CD4-positive, alpha-beta T cell treated with Interleukin-17A for 1 hour (primary cell): ENCODE data around the gene OR5AR1.
"Not testable (repeated sequence)": the region's sequence is repeated elsewhere in the genome, so short reads cannot be mapped to it uniquely, and the experiment has no call there.

Source experiments
- DNase-seq: peaks from one replicate; pipeline ENCODE4 v3.0.0-alpha.2; 2020

The OR5AR1 gene

DNA sequence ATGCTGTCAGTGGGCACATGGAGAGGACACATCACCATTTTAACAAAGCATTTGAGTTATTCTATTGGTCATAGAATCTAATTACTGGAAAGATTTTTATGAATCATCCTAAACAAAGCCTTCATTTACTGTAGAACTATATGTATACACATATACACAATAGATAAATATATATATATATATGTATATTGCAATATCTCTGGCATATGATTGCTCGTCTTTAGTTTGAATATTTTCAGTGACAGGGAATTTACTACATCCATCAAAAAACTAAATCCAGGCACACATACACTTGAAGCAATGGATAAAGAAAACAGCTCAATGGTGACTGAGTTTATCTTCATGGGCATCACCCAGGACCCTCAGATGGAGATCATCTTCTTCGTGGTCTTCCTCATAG is at the start of gene OR5AR1:
OR5AR1 (plus strand) TSS at position 301 of the 400 bp plus-strand sequence; CDS start at position 301, 0 bp downstream.
- DNase-seq = no peak

DNA sequence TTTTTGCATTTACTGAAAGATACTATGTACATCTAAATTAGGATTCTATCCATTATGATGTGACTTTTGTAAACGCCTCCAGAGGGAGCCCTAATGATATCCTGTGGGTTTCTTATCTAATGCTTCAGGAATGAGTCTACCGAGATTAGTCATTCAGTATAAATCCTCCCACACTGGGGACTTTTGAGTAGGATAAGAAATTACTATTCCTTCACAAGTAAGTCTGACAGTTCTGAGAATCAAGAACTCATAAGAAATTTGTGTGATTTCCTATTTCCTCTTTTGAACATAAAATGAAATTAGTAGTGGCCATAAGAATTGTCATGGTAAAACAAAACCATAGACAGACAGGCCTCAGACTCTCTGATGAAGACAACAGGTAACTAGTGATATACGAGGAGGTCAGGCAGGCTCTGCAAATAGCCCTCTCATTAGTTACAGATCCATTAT is 38.8 kb upstream of the OR5AR1 start:
- DNase-seq = no peak

DNA sequence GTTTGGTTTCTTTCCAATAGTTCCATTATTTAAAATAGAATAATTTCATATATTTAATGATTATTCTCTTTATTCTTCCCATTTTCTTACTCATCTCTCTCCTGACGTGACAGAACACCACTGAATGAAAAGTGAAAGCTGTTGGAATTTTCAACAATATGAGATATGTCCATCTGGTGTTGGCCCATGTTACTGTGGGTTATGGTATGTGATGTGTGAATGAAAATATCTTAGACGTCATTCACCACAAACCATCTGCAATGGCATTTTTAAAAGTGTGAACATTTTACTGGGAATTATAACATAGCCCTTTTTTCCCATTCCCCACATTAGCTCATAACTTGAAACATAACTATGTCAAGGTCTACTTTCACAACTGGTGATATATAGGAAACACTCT is 37.5 kb upstream of the OR5AR1 start:
- no peak for DNase-seq

DNA sequence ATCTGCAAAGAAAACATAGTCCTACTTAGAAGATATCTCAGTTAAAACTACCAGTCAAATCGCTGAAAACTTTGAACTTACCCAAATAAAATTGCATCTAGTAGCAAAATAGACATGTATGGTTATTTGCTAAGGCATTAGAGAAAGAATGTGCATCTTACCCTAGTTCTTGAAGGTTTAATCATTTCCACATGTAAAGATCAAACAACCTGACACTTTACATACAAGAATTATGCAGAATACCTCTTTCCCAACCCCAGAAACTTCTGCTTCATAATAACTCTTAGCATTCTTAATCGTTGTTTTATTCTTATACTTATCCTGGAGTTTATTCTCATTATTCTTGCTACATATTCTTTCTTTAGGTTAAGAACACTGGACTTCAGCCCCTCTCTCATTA is 31.2 kb upstream of the OR5AR1 start:
- DNase-seq = no peak

DNA sequence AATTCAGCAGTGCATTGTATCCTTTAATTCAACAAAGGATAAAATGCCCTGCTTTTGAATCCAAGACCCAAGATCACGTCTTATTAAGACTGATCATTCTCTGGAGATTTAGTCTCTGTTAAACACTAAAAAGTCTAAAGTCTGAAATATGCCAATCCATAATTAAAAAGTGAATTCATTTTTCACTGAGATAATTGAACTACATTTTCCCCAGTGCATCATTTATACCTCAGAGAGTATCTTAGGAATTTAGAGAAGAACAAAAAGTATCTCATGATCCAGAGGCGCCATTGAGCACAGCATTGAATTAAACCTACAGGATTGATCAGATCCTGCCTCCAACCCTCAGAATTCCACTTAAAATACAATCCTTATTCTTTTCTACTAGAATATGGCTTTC is 26.6 kb upstream of the OR5AR1 start:
- DNase-seq = no peak

DNA sequence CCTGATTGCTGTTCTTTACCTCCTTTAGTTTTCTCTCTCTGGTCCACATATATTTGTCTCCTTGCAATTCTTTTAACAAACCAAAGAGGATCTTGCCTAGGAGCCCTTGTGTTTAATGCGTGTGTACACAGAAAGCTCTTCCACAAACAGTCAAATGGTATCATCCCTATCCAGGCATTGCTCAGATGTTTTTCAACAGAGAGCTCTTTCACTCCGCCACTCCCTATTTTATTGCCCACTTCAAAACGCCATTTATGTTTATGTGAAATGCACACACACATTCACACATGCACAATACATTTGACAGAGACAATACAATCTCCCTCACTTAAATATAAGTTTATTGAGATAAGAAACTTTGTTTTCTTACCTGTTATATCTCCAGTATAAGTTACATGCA is 26.0 kb upstream of the OR5AR1 start:
- DNase-seq = no peak

DNA sequence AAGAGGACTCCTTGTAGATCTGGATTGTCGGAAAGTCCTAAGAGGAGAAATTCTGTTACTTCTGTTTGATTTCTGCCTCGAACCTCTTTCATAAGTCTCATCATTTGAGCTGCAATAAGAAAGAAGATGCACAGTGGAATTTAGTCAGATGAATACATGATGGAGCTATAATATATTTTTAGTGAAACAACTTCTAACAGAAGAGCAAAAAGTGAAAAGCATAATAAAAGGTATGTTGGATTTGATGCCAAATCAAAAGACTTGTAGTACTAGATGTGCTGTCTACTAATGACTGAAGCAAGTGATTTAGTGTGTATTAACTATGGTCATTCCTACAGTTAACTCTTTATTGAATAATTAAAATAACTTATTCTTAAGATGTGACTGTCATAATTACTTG is 21.1 kb upstream of the OR5AR1 start, which contains the start of gene OR5AP2:
OR5AP2 (minus strand) TSS at position 101 of the 400 bp plus-strand sequence; CDS start at position 101, 0 bp downstream.
- DNase-seq = no peak

DNA sequence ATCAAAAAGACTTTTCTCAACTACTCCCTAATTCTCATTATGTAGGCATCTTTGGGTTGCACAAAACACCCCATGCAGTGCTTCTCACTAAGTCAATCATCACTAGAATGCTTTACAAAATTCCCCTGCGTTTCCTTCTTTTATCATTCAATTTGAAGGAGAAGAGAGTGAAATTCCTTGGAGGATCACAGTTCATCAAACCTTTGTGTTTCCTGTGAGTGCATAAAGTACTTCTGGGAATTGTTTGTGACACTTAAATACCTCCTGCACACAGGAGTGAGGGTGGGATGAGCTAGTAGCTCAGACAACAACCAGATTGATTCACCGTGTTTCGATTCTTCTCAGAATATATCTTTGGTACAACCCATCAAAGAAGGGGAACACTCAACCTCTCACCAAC is 3.7 kb upstream of the OR5AR1 start:
- no peak for DNase-seq

DNA sequence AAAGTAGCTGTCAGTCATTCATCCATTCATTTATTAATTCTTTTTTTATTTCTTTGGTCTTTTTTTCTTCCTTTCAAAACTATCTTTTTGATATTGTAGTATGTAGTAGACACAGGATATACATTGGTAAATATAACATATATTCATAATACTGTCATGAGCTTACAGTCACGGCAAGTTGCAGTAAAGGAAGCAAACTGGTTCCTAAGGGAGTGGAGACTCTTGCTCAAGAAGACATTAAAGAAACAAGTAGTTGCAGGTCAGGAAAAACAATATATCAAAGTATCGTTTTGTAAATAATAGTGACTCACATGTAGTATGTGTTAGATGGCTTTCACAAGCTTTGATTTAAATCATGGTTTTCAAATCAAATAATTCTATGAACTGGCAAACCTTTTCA is 7.5 kb downstream of the OR5AR1 start:
- no peak for DNase-seq

DNA sequence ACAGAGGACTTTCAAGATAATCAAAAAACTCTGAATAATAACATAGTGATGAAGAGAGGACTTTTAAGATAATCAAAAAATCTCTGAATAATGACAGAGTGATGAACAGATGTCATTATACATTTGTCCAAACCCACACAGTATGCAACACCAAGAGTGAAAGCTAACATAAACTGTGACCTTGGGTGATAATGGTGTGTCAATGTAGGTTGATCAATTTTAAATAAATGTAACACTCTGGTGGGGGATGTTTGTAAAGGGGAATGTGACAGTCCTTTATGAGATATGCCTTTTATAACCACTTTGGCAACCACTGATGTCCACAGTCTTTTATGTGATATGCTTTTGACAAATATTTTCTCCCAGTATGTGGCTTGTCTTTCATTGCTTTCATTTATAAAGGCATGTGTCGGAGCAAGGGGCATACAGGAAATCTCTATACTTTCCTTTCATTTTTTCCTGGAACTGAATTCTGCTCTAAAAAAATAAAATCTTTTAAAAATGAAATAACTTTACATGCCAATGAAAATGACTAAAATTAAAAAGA is 25.1 kb downstream of the OR5AR1 start:
- no peak for DNase-seq

DNA sequence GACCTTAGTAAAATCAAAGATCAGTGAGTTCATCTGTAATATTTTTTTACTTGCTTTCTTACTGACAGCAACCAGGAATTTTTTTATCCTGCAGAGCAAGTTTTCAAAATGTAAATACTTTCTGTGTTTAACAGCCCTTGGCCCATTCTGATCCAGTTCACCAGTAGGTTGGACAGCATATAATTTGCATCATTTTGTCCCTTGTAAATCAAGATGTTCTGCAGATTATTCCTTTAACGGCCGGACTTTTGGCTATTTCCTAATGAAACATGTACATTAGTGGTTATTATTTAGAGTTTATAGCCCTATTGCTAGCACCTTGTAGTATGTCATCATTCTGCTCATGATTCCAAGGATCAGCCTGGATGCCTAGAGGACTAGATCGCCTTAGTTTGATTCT is 27.7 kb downstream of the OR5AR1 start:
- not testable (repeated sequence) for DNase-seq

DNA sequence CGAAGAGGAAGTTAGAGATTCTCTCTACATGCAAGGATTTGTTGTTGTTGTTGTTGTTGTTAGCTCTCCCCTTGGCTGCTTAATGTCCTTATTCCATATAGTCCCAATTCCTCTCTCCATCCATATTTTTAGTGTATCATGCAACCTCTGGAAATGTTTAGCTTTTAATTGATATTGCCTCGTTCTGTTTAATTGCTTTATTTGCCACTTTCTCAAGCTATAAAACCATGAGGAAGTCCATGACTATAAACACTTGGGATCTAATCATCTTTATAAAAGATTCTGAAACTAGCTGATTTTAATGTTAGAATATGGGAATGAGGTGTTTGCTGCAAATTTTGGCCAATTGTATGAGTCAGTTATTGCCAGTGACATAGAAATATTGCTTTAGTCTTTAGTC is 29.9 kb downstream of the OR5AR1 start:
- no peak for DNase-seq

DNA sequence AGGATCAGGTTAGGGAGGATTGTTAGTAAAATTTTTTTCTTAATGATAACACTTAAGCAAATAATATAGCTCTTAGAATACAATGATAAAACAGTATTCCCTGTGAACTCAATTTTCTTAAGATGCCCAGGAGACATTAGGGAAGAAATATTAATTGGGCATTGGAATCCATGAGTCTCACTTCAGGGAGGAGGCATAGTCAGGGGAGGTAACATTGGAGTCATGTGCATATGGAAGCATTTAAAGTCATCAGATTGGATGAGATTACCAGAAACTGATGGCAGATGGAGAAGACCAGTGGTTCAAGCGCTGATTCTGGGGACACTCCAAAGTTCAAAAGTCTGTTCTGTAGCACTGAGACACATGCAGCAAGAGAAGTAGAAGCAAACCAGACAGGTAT is 35.3 kb downstream of the OR5AR1 start, which contains the start of gene OR9G1:
OR9G1 (plus strand) TSS at position 301 of the 400 bp plus-strand sequence. CDS start 1,293 bp downstream, outside the sequence.
- DNase-seq = no peak

DNA sequence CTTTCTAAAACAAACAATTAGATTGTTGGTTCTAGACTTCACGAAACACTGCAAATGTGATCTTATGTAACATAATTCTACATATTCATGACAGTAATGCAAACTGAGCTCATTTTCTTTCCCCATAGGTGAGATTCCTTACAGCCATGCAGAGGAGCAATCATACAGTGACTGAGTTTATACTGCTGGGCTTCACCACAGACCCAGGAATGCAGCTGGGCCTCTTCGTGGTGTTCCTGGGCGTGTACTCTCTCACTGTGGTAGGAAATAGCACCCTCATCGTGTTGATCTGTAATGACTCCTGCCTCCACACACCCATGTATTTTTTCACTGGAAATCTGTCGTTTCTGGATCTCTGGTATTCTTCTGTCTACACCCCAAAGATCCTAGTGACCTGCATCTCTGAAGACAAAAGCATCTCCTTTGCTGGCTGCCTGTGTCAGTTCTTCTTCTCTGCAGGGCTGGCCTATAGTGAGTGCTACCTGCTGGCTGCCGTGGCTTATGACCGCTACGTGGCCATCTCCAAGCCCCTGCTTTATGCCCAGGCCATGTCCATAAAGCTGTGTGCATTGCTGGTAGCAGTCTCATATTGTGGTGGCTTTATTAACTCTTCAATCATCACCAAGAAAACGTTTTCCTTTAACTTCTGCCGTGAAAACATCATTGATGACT is 36.9 kb downstream of the OR5AR1 start:
- DNase-seq = no peak

DNA sequence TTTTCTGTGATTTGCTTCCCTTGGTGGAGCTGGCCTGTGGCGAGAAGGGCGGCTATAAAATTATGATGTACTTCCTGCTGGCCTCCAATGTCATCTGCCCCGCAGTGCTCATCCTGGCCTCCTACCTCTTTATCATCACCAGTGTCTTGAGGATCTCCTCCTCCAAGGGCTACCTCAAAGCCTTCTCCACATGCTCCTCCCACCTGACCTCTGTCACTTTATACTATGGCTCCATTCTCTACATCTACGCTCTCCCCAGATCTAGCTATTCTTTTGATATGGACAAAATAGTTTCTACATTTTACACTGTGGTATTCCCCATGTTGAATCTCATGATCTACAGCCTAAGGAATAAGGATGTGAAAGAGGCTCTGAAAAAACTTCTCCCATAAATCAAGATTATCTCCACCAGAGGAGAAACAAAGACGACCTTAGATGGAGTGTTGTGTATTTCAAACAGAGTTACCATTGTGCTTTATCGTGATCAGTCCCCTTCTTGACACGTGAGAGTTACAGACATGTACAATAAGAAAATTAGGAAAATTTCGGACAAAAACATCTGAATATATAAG is 37.5 kb downstream of the OR5AR1 start:
- DNase-seq = no peak

DNA sequence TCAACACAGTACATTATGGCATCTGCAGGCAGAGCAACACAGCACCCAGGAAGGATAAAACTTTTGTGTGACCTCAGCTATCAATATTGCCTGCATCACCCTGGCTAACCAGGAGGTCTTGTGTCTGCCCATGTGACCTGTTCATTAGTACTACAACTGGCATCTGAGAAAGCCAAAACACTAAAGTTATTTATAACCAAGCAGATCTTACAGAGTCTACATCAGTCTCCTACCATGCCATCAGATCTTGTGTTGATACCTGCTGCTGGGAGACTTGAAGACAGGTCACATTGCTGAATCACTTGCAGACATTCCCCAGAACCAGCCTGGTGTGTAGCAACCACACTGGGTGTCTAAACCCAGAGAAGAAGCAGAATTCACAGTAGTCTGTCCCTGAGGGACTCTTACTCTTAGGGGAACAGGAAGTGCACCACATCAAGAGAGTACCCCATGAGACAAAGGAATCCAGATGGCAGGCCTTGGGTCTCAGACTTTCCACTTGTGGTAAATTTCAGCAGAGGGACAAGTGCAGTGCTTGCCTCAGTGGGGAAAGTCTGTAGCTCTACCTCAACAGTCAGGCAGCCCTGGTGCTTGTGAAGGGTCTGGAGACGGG is 42.4 kb downstream of the OR5AR1 start:
- DNase-seq = no peak

DNA sequence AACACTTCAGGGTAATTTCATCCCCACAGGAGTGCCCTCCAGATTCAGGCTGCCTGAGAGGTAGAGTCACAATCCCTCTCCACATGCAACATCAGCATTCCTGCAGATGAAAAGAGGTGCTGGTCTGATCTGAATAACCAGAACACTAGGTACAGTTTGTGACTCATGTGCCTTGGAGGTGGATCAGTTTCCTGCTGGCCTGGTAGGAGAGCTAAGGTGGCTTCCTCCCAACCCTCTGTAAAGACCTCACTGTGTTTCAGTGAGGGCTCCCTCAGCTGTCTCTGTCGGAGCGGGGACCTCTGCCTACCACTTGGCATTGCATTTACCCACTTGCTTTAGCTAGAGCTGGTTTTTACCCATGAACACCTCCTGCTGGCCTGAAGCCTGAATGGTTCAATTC is 43.0 kb downstream of the OR5AR1 start:
- DNase-seq = no peak

DNA sequence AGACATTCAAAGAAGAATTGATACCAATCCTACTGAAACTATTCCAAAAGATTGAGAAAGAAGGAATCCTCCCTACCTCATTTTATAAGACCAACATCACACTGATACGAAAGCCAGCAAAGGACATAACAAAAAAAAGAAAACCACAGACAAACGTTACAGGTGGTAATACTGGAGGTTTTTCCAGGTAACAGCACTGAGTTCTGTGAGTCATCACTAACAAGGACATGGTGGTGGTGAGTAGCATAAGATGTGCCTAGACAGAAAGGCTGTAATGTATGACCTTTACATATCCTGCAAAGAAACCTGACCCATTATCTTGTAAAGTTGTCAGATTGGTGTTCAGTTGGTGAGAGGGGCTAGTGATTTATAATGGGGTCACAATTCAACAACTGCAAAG is 50.7 kb downstream of the OR5AR1 start:
- DNase-seq = no peak
